ENCODE results near the gene ADGRL3.
"Not testable (repeated sequence)": the region's sequence is repeated elsewhere in the genome, so short reads cannot be mapped to it uniquely, and the experiment has no call there.

DNA sequence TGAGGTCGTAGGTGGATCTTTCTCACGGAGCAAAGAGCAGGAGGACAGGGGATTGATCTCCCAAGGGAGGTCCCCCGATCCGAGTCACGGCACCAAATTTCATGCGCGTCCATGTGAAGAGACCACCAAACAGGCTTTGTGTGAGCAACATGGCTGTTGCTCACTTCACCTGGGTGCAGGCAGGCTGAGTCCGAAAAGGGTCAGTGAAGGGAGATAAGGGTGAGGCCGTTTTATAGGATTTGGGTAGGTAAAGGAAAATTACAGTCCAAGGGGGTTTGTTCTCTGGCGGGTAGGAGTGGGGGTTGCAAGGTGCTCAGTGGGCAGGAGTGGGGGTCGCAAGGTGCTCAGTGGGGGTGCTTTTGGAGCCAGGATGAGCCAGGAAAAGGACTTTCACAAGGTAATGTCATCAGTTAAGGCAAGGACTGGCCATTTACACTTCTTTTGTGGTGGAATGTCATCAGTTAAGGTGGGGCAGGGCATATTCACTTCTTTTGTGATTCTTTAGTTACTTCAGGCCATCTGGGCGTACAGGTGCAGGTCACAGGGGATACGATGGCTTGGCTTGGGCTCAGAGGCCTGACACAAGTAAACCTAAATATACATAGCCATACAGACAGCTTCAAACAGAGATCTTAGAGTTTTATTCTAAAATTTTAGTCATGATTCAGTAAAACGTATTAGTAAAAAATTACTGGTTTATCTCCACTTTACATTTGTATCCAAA, 569.5 kb downstream of the ADGRL3 start:
- TF ChIP-seq, protein P1, sequence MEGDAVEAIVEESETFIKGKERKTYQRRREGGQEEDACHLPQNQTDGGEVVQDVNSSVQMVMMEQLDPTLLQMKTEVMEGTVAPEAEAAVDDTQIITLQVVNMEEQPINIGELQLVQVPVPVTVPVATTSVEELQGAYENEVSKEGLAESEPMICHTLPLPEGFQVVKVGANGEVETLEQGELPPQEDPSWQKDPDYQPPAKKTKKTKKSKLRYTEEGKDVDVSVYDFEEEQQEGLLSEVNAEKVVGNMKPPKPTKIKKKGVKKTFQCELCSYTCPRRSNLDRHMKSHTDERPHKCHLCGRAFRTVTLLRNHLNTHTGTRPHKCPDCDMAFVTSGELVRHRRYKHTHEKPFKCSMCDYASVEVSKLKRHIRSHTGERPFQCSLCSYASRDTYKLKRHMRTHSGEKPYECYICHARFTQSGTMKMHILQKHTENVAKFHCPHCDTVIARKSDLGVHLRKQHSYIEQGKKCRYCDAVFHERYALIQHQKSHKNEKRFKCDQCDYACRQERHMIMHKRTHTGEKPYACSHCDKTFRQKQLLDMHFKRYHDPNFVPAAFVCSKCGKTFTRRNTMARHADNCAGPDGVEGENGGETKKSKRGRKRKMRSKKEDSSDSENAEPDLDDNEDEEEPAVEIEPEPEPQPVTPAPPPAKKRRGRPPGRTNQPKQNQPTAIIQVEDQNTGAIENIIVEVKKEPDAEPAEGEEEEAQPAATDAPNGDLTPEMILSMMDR (IDR thresholded peaks at IDR 0.05): not testable (repeated sequence)
- TF ChIP-seq POLR2A (IDR thresholded peaks at IDR 0.05): not testable (repeated sequence)

All from adrenal gland (tissue), 5 donors.